ENCODE measurements around the gene CNOT9. TPM values are rescaled to one million over a fixed set of nuclear protein-coding genes. Genes with fewer than 3 reads are reported as not detected.

Gene CNOT9
- total RNA-seq, 1 experiment from 2014 or later: 59.9 TPM

DNA sequence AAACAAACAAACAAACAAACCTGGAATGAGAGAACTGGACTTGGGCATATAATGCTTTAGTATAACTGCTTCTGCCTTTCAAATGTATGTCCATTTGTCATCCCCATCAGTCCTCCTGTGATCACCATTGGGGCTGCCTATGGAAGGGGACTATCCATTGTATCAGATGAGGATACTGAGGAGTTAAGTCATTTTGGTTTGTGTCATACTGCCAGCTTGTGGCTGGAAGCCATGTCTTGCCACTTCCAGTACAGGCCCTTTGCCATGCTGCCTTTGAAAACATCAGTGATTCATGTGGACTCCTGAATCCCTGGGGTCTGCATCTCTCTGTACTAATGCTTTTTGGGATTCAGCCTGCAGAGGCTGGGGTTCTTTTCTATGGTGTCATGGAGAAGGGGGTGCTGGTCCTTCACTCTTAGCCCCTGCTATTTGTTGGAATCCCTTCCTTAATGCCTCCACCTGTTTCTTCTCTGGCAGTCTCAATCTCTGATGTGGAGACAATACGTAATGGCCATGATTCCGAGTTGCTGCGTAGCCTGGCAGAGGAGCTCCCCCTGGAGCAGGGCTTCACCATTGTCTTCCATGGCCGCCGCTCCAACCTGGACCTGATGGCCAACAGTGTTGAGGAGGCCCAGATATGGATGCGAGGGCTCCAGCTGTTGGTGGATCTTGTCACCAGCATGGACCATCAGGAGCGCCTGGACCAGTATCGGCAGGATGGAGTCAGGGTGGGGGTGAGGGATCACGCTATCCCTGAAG, 49.6 kb downstream of the CNOT9 start:
- DNase-seq: peak in 1 of 2 experiments; percentile 16
- H3K27ac Mint-ChIP-seq (ENCODE audit: unreplicated experiment): no peak overlapping the region
- H3K9me3 Mint-ChIP-seq (ENCODE audit: unreplicated experiment): no peaks in the 10 kb centered on the region
- H3K9me3 ChIP-seq: no peaks in the 10 kb centered on the region
- intact Hi-C loops (cut with micrococcal nuclease; ENCODE audit: unreplicated experiment): no loop called here
- TF ChIP-seq CTCF (IDR thresholded peaks at IDR 0.05; ENCODE audit: insufficient read depth in 1 of 2, low read depth in 1 of 2, low read length in 1 of 2, severe bottlenecking in 1 of 2, unreplicated experiment in 1 of 2): no peak
- H3K4me1 Mint-ChIP-seq (ENCODE audit: low read depth, unreplicated experiment): peaks cover 5% of the 10 kb centered on the region
- H3K4me3 Mint-ChIP-seq (ENCODE audit: unreplicated experiment): no peak overlapping the region
- no peak overlapping the region for H3K4me3 ChIP-seq (ENCODE audit: low read depth, low read length)
- no peaks in the 10 kb centered on the region for H3K27me3 ChIP-seq (replicated peaks; ENCODE audit: control insufficient read depth, insufficient read depth, low read length)
- H3K36me3 ChIP-seq (ENCODE audit: control insufficient read depth, insufficient read depth, low read length): no peaks in the 10 kb centered on the region
- ChIA-PET POLR2A (no interaction called here), CTCF (no interaction called here)
- H3K27me3 Mint-ChIP-seq (ENCODE audit: insufficient read depth, unreplicated experiment): no peaks in the 10 kb centered on the region
- H3K4me1 ChIP-seq: no peaks in the 10 kb centered on the region
- H3K36me3 Mint-ChIP-seq (ENCODE audit: insufficient read depth, unreplicated experiment): no peaks in the 10 kb centered on the region
- no TSS peak for BruUV-seq (replicated peaks)

- BruUV-seq (replicated peaks): no TSS peak
- ChIA-PET CTCF (no interaction called here), POLR2A (no interaction called here)
- Histone ChIP-seq H3K27me3 (replicated peaks; ENCODE audit: control insufficient read depth, insufficient read depth, low read length) (no peaks in the 10 kb centered on the region), H3K4me3 (ENCODE audit: low read depth, low read length) (no peak overlapping the region), H3K4me1 (no peaks in the 10 kb centered on the region), H3K36me3 (ENCODE audit: control insufficient read depth, insufficient read depth, low read length) (no peaks in the 10 kb centered on the region), H3K9me3 (no peaks in the 10 kb centered on the region)
- Mint-ChIP-seq H3K27me3 (ENCODE audit: insufficient read depth, unreplicated experiment) (no peaks in the 10 kb centered on the region), H3K9me3 (ENCODE audit: unreplicated experiment) (no peaks in the 10 kb centered on the region), H3K36me3 (ENCODE audit: insufficient read depth, unreplicated experiment) (no peaks in the 10 kb centered on the region), H3K4me1 (ENCODE audit: low read depth, unreplicated experiment) (peaks cover under 1% of the 10 kb centered on the region), H3K4me3 (ENCODE audit: unreplicated experiment) (no peak overlapping the region), H3K27ac (ENCODE audit: unreplicated experiment) (no peak overlapping the region)
- no peak for TF ChIP-seq CTCF (IDR thresholded peaks at IDR 0.05; ENCODE audit: insufficient read depth in 1 of 2, low read depth in 1 of 2, low read length in 1 of 2, severe bottlenecking in 1 of 2, unreplicated experiment in 1 of 2)
- no peak for DNase-seq
- intact Hi-C loops (cut with micrococcal nuclease; ENCODE audit: unreplicated experiment): no loop called here
Measured at GRCh38 chr2:218621007-218621406, 52.4 kb downstream of the CNOT9 start.

GRCh38 chr2:218622606-218623365, 54.1 kb downstream of the CNOT9 start:
- Mint-ChIP-seq H3K27me3 (ENCODE audit: insufficient read depth, unreplicated experiment) (no peaks in the 10 kb centered on the region), H3K36me3 (ENCODE audit: insufficient read depth, unreplicated experiment) (no peaks in the 10 kb centered on the region), H3K4me1 (ENCODE audit: low read depth, unreplicated experiment) (no peaks in the 10 kb centered on the region), H3K27ac (ENCODE audit: unreplicated experiment) (no peak overlapping the region), H3K9me3 (ENCODE audit: unreplicated experiment) (no peaks in the 10 kb centered on the region), H3K4me3 (ENCODE audit: unreplicated experiment) (no peak overlapping the region)
- intact Hi-C loops (cut with micrococcal nuclease; ENCODE audit: unreplicated experiment): no loop called here
- no peaks in the 10 kb centered on the region for H3K36me3 ChIP-seq (ENCODE audit: control insufficient read depth, insufficient read depth, low read length)
- no peak overlapping the region for H3K4me3 ChIP-seq (ENCODE audit: low read depth, low read length)
- H3K4me1 ChIP-seq: no peaks in the 10 kb centered on the region
- no TSS peak for BruUV-seq (replicated peaks)
- no peaks in the 10 kb centered on the region for H3K27me3 ChIP-seq (replicated peaks; ENCODE audit: control insufficient read depth, insufficient read depth, low read length)
- no peak for TF ChIP-seq CTCF (IDR thresholded peaks at IDR 0.05; ENCODE audit: insufficient read depth in 1 of 2, low read depth in 1 of 2, low read length in 1 of 2, severe bottlenecking in 1 of 2, unreplicated experiment in 1 of 2)
- H3K9me3 ChIP-seq: no peaks in the 10 kb centered on the region
- DNase-seq: no peak
- CTCF ChIA-PET: no interaction called here
- POLR2A ChIA-PET: no interaction called here
